Measurements from ENCODE around the gene AIFM3.

The AIFM3 gene

GRCh38 chr22:21030032-21030431, 63.0 kb downstream of the AIFM3 start:
- no peak for DNase-seq

All from CD4-positive, alpha-beta T cell treated with Interleukin-10 for 1 hour (primary cell).